Suppressor macrophage treated with lipopolysaccharide for 4 hours (primary cell): ENCODE results near the gene NEDD4L.
"Not testable (repeated sequence)": the region's sequence is repeated elsewhere in the genome, so short reads cannot be mapped to it uniquely, and the experiment has no call there.

ENCODE experiments used
- DNase-seq: peaks from one replicate; pipeline ENCODE4 v3.0.0-alpha.2; 2020

Gene NEDD4L

DNA sequence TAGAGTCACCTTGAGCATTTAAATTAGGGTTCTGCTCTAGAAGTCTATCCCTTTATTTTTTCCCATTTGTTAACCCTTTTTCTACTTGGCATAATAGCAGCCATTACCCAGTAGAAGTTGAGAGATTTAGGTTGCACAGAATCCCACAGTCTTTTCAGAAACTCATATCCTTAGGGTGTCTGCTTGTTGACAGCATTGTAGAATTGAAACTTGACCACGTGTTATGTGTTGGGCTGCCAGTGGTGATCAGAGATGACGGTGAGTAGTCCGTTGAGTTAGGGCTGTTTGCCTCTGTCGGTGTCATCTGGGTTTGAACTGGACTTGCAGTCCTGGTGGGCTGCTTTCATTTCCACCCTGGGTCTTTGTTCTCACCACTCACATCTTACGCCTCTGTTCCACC is 114.4 kb downstream of the NEDD4L start:
- DNase-seq, result no peak

DNA sequence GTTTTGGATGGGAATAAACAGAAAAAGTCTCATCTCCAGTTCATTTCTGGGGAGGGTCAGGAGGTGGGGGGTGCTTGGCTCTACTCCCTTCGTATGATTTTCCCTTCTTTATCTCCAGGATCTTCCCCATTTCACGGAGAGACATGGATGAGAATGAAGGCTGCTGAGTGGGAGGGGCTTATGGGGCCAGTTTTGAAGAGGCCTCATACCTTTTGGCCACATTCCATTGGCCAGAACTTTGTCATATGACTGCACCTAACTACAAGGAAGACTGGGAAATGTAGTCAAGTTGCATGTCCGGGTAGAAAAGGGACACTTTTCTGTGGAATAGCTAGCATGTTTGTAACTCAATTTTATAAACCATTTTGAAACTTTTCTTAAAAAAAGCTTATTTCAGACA is 117.6 kb downstream of the NEDD4L start:
- DNase-seq, result no peak

GRCh38 chr18:58162127-58162526 is 118.1 kb downstream of the NEDD4L start:
- DNase-seq, result no peak

GRCh38 chr18:58163004-58163590 is 119.1 kb downstream of the NEDD4L start:
- DNase-seq, result no peak

GRCh38 chr18:58166278-58166844 is 122.3 kb downstream of the NEDD4L start:
- DNase-seq, result no peak

DNA sequence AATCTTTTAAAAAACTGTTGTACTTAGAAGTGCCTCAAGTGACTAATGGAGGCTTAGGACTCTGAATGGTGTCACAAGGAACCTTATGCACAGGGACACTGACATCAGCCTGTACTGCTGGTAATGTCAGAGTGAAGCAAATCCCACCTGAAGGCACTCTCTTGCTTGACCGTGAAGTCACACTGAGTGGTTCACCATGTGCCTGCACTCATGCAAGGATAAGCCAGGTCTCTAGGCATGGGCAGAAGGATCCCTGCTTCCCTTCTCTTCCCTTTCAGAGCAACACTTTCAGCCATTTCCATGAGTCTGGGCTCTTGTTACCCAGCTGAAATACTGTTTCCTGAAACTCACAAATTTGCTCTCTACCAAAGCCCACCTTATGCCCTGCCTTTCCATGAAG is 123.0 kb downstream of the NEDD4L start:
- DNase-seq, result no peak

- DNase-seq, result no peak
Observed at GRCh38 chr18:58168221-58168620, 124.2 kb downstream of the NEDD4L start.

- DNase-seq, result no peak
Observed at GRCh38 chr18:58168993-58169392, 125.0 kb downstream of the NEDD4L start.

GRCh38 chr18:58169472-58169871 is 125.4 kb downstream of the NEDD4L start:
- no peak for DNase-seq

DNA sequence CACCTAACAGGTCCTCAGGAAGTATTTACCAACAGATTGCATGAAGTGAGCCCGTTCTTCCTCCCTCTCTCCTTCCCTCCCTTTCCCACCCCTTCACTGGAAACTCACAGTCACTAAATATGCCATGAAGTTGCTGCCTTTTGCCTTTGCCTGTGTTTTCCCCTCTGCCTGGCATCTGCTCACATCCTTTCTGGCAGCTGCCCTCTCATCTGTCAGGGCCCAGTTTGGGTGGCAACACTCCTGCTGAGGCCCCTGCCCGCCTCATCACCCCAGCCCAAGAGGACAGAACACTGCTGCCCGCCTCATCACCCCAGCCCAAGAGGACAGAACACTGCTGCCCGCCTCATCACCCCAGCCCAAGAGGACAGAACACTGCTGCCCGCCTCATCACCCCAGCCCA is 126.0 kb downstream of the NEDD4L start:
- not testable (repeated sequence) for DNase-seq

- DNase-seq, result no peak
Observed at GRCh38 chr18:58172031-58172430, 128.0 kb downstream of the NEDD4L start.

- DNase-seq, result no peak
Observed at GRCh38 chr18:58174285-58174684, 130.3 kb downstream of the NEDD4L start.

GRCh38 chr18:58175122-58175785 is 131.2 kb downstream of the NEDD4L start:
- no peak for DNase-seq

DNA sequence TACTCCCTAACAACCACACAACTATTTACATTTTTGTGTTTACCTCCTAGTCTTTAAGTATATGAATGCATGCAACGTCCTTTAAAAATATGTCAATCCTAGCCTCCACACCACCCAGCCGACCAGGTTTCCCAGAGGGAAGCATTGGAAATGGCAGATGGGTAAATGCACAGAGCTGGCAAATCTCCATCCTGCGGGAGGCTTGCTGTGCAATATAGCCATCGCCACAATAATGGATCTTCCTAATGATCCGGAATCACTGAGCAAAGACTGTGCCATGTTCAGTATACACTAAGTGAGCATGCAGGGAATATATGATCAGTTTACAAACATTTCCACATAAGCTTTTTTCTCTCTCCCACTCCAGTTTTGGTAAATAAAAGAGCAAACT is 131.8 kb downstream of the NEDD4L start:
- no peak for DNase-seq

- DNase-seq, result peak; percentile 5
Observed at GRCh38 chr18:58177004-58177717, 133.1 kb downstream of the NEDD4L start.

GRCh38 chr18:58177896-58178470 is 134.0 kb downstream of the NEDD4L start:
- DNase-seq, result no peak

GRCh38 chr18:58178511-58178910 is 134.5 kb downstream of the NEDD4L start:
- no peak for DNase-seq

GRCh38 chr18:58180172-58180571 is 136.1 kb downstream of the NEDD4L start:
- DNase-seq, result no peak

DNA sequence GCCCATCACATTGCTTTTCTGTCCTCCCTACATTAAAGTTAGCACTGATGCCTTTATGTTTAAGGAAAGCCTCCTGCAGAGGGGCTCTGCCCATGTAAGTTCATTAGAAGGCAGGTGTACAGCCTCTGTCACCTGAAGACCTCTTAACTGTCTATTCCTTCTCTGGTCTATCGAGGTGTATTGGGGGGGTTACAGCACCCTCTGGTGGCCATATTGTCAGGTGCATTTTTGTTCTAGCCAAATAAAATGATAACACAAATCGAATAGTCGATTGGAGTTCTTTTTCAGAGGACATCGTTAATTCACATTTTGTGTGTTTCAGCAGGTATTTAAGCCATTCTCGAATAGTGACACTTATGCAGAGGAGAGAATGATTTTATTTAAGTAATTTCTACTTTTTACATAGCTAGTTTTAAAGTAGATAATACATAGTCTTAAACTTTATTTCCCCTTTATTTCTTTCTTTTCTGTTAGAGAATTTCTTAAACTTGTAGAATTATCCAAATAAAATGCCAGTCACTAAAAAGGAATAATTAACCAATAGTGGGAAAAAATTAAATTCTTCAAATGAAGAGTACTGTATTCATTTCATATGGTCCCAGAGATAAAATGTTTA is 136.8 kb downstream of the NEDD4L start:
- peak; percentile 53 for DNase-seq

GRCh38 chr18:58181988-58182387 is 138.0 kb downstream of the NEDD4L start:
- no peak for DNase-seq

- DNase-seq, result no peak
Observed at GRCh38 chr18:58183226-58183625, 139.2 kb downstream of the NEDD4L start.

DNA sequence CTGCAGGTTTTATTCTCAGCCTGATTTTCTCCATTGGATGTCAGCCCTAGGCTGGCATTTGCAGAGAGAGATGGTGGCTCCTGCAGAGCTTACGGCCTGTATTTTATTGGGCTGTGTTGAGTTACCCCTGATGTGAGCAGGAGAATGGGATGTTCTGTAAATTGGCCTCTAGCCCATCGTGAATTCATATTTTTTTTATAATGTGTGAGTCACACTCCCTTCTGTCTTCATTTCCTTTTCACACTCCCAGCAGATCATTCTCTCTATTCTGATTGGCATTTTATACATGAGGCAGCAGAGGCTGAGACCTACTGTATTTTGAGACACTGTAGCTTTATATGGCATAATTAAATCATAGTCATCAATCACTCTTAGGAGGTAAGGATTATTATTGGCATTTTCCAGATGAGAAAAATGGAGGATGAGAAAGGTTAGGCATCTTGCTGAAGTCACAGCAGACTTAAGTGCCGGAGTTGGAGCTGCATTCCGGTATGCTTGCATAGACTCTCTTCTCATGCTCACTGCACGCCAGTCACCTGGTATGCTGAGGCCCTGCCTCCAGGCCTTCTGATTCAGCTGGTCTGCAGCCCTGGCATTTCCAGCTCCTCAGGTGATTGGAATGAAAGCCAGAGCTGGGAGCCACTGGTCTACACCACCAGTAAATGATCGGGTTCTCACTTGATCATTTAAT is 142.4 kb downstream of the NEDD4L start:
- DNase-seq, result peak; percentile 11

DNA sequence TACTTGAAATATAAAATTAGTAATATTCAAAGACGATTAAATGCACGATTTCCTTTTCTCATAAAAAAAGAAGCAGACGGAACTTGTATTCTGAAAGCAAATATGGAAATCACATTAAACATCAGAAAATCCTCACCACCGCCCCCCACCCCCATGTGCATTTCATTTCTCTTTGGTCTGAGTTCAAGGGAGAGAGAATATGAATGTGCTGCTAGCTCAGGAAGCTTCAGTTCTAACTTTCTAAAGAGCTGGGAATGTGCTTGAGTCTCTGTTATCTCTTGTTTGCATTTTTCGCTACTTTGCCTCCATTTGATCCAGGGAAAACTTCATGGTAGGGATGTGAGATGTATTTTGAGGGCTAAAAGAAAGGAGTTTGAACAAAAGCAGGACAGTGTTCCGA is 143.6 kb downstream of the NEDD4L start:
- DNase-seq, result no peak
